ENCODE results near the gene ZC3HAV1L.
"Not testable (repeated sequence)": the region's sequence is repeated elsewhere in the genome, so short reads cannot be mapped to it uniquely, and the experiment has no call there.

The ZC3HAV1L gene, protein sequence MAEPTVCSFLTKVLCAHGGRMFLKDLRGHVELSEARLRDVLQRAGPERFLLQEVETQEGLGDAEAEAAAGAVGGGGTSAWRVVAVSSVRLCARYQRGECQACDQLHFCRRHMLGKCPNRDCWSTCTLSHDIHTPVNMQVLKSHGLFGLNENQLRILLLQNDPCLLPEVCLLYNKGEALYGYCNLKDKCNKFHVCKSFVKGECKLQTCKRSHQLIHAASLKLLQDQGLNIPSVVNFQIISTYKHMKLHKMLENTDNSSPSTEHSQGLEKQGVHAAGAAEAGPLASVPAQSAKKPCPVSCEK

GRCh38 chr7:139035586-139036353 is at the start of gene ZC3HAV1L:
Gene ZC3HAV1L (minus strand): TSS chr7:139036042. CDS start chr7:139036017, 25 bp downstream.
- in situ Hi-C loops (cut with MboI; ENCODE audit: low sequenced_read_pairs) = no loop called here
- peaks cover 16% of the 10 kb centered on the region for H3K4me1 ChIP-seq
- peak within 1 kb of the TSS; percentile 49 for H3K4me3 ChIP-seq
- peak; percentile 38 to 79 for DNase-seq (ENCODE audit: low spot score in 2 of 2)
- H3K27me3 ChIP-seq (ENCODE audit: low read depth) = no peaks in the 10 kb centered on the region
- no peaks in the 10 kb centered on the region for H3K9me3 ChIP-seq
- peaks cover 32% of the 10 kb centered on the region for H3K36me3 ChIP-seq (replicated peaks)

GRCh38 chr7:139084709-139085108 is 48.9 kb upstream of the ZC3HAV1L start:
- peaks cover 84% of the 10 kb centered on the region for H3K36me3 ChIP-seq (replicated peaks)
- in situ Hi-C loops (cut with MboI; ENCODE audit: low sequenced_read_pairs) = no loop called here

GRCh38 chr7:139081584-139081983 is 45.7 kb upstream of the ZC3HAV1L start:
- in situ Hi-C loops (cut with MboI; ENCODE audit: low sequenced_read_pairs) = no loop called here
- H3K36me3 ChIP-seq (replicated peaks) = peaks cover 83% of the 10 kb centered on the region

More at GRCh38 chr7:139084709-139085108, 48.9 kb upstream of the ZC3HAV1L start:
- no peak overlapping the region for H3K4me3 ChIP-seq
- H3K27me3 ChIP-seq (ENCODE audit: low read depth) = no peaks in the 10 kb centered on the region
- no peak for DNase-seq (ENCODE audit: low spot score in 2 of 2)
- H3K4me1 ChIP-seq = no peaks in the 10 kb centered on the region
- H3K9me3 ChIP-seq = no peaks in the 10 kb centered on the region

DNA sequence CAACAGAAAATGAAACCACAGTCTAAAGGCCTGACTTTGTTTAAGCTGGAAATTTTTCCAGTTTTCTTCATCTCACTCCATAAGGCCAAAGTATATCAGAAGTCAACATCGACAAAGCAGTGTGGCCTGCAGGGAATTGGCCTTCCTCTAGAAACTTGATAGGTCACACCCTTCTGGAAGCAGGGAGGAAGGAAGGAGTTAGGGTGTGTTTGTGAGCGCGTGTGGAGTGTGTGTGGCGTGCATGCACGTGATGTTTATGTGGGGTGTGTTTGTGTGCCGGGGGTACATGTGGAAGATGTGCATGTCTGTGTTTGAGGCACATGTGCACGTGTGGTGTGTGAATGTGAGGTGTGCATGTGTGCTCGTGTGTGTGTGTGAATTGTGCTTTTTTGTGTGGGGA is 45.1 kb upstream of the ZC3HAV1L start:
- Histone ChIP-seq H3K9me3 (no peaks in the 10 kb centered on the region), H3K4me3 (no peak overlapping the region), H3K27me3 (ENCODE audit: low read depth) (no peaks in the 10 kb centered on the region), H3K36me3 (replicated peaks) (peaks cover 86% of the 10 kb centered on the region), H3K4me1 (no peaks in the 10 kb centered on the region)
- no peak for DNase-seq (ENCODE audit: low spot score in 2 of 2)
- in situ Hi-C loops (cut with MboI; ENCODE audit: low sequenced_read_pairs) = no loop called here

More at GRCh38 chr7:139081584-139081983, 45.7 kb upstream of the ZC3HAV1L start:
- no peak for DNase-seq (ENCODE audit: low spot score in 2 of 2)
- Histone ChIP-seq H3K4me3 (no peak overlapping the region), H3K4me1 (no peaks in the 10 kb centered on the region), H3K27me3 (ENCODE audit: low read depth) (no peaks in the 10 kb centered on the region), H3K9me3 (no peaks in the 10 kb centered on the region)

DNA sequence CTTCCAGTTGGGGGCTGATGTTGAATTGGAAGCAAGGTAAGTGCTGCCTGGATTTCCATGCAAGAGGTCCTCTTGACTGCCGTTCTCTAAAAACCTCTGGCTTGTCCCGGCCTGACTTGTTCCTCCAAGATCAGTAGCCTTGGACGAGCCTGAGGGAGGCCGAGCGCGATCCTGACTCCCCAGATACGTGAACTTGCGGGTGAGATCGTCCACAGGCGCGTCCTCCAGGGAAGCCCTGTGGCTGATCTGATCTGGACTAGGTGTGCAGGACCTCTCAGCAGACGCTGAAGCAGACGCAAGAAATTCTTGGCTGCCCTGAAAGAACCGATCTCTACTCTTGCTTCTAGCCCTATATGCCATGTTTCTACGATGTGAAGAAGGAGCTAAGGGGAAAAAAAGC is 44.0 kb upstream of the ZC3HAV1L start:
- no peak for DNase-seq (ENCODE audit: low spot score in 2 of 2)
- Histone ChIP-seq H3K9me3 (no peaks in the 10 kb centered on the region), H3K27me3 (ENCODE audit: low read depth) (no peaks in the 10 kb centered on the region), H3K4me3 (no peak overlapping the region), H3K4me1 (no peaks in the 10 kb centered on the region), H3K36me3 (replicated peaks) (peaks cover 80% of the 10 kb centered on the region)
- in situ Hi-C loops (cut with MboI; ENCODE audit: low sequenced_read_pairs) = loop anchor here (10.0 kb wide), 1 partner anchor 195 kb away; no protein-coding TSS in a partner anchor

GRCh38 chr7:139078911-139079310 is 43.1 kb upstream of the ZC3HAV1L start:
- H3K4me3 ChIP-seq = no peak overlapping the region
- in situ Hi-C loops (cut with MboI; ENCODE audit: low sequenced_read_pairs) = loop anchor here (10.0 kb wide), 1 partner anchor 194 kb away; no protein-coding TSS in a partner anchor
- H3K9me3 ChIP-seq = no peaks in the 10 kb centered on the region
- H3K27me3 ChIP-seq (ENCODE audit: low read depth) = no peaks in the 10 kb centered on the region
- no peaks in the 10 kb centered on the region for H3K4me1 ChIP-seq
- no peak for DNase-seq (ENCODE audit: low spot score in 2 of 2)
- peaks cover 78% of the 10 kb centered on the region for H3K36me3 ChIP-seq (replicated peaks)

- no peak for DNase-seq (ENCODE audit: low spot score in 2 of 2)
- Histone ChIP-seq H3K9me3 (no peaks in the 10 kb centered on the region), H3K4me1 (no peaks in the 10 kb centered on the region), H3K36me3 (replicated peaks) (peaks cover 78% of the 10 kb centered on the region), H3K4me3 (no peak overlapping the region), H3K27me3 (ENCODE audit: low read depth) (no peaks in the 10 kb centered on the region)
- in situ Hi-C loops (cut with MboI; ENCODE audit: low sequenced_read_pairs) = loop anchor here (10.0 kb wide), 1 partner anchor 194 kb away; no protein-coding TSS in a partner anchor
Observed at GRCh38 chr7:139078399-139078798, 42.6 kb upstream of the ZC3HAV1L start.

GRCh38 chr7:139077706-139078105 is 41.9 kb upstream of the ZC3HAV1L start:
- DNase-seq (ENCODE audit: low spot score in 2 of 2); H3K4me3 ChIP-seq; H3K4me1 ChIP-seq; H3K9me3 ChIP-seq; H3K27me3 ChIP-seq (ENCODE audit: low read depth): not testable (repeated sequence)
- in situ Hi-C loops (cut with MboI; ENCODE audit: low sequenced_read_pairs) = loop anchor here (10.0 kb wide), 1 partner anchor 193 kb away; no protein-coding TSS in a partner anchor
- peaks cover 78% of the 10 kb centered on the region for H3K36me3 ChIP-seq (replicated peaks)

DNA sequence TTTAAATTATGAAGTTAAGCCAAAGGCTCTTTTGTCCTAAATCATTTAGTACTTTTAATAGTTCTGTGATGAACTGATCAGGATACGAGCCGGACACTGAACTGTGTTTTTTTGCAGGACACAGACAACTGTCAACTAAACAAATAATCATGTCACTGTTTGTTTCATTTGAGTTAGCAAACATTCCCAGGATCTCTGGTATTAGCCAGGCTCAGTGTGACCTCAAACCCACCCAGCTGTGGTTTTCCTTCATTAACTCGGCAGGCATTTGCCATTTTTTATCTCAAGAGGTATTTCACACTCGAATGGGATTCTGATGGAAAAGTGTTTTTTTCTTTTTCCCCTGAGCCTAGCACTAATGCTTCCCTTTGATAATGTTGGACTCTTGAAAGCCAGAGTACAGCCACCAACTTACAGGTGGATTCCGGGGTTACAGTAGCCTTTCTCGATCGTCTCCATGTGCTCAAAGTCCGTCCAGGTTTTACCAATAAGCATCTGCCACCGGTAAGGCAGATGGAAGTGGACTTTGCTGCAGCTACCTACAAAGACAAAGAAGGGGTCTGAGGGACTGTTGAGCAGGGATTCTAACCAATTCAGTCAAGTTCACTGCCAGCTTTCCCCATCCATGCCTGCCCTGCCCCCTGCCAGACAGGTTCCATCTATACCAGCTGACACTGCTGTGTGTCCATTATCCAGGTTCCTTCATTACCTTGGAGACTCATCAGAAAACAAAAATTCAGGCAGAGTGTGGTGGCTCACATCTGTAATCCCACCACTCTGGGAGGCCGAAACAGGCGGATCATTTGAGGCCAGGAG is 40.2 kb upstream of the ZC3HAV1L start:
- no peak for DNase-seq (ENCODE audit: low spot score in 2 of 2)
- H3K27me3 ChIP-seq (ENCODE audit: low read depth) = no peaks in the 10 kb centered on the region
- no peak overlapping the region for H3K4me3 ChIP-seq
- H3K4me1 ChIP-seq = no peaks in the 10 kb centered on the region
- H3K9me3 ChIP-seq = no peaks in the 10 kb centered on the region
- in situ Hi-C loops (cut with MboI; ENCODE audit: low sequenced_read_pairs) = loop anchor here (10.0 kb wide), 1 partner anchor 191 kb away; no protein-coding TSS in a partner anchor
- H3K36me3 ChIP-seq (replicated peaks) = peaks cover 77% of the 10 kb centered on the region

- in situ Hi-C loops (cut with MboI; ENCODE audit: low sequenced_read_pairs) = loop anchor here (10.0 kb wide), 1 partner anchor 190 kb away; no protein-coding TSS in a partner anchor
- peak; percentile 63 to 74 for DNase-seq (ENCODE audit: low spot score in 2 of 2)
- Histone ChIP-seq H3K4me1 (no peaks in the 10 kb centered on the region), H3K4me3 (no peak overlapping the region), H3K27me3 (ENCODE audit: low read depth) (no peaks in the 10 kb centered on the region), H3K9me3 (no peaks in the 10 kb centered on the region), H3K36me3 (replicated peaks) (peaks cover 68% of the 10 kb centered on the region)
Observed at GRCh38 chr7:139075031-139075652, 39.3 kb upstream of the ZC3HAV1L start.

- peaks cover 63% of the 10 kb centered on the region for H3K36me3 ChIP-seq (replicated peaks)
- no peak for DNase-seq (ENCODE audit: low spot score in 2 of 2)
- no peaks in the 10 kb centered on the region for H3K4me1 ChIP-seq
- H3K27me3 ChIP-seq (ENCODE audit: low read depth) = no peaks in the 10 kb centered on the region
- no peak overlapping the region for H3K4me3 ChIP-seq
- in situ Hi-C loops (cut with MboI; ENCODE audit: low sequenced_read_pairs) = loop anchor here (10.0 kb wide), 1 partner anchor 188 kb away; no protein-coding TSS in a partner anchor
- H3K9me3 ChIP-seq = no peaks in the 10 kb centered on the region
Observed at GRCh38 chr7:139072796-139073195, 37.0 kb upstream of the ZC3HAV1L start.

GRCh38 chr7:139071680-139072079 is 35.8 kb upstream of the ZC3HAV1L start:
- peaks cover 63% of the 10 kb centered on the region for H3K36me3 ChIP-seq (replicated peaks)
- H3K27me3 ChIP-seq (ENCODE audit: low read depth) = no peaks in the 10 kb centered on the region
- DNase-seq (ENCODE audit: low spot score in 2 of 2) = no peak
- no peaks in the 10 kb centered on the region for H3K4me1 ChIP-seq
- no peaks in the 10 kb centered on the region for H3K9me3 ChIP-seq
- in situ Hi-C loops (cut with MboI; ENCODE audit: low sequenced_read_pairs) = loop anchor here (10.0 kb wide), 1 partner anchor 187 kb away; no protein-coding TSS in a partner anchor
- H3K4me3 ChIP-seq = no peak overlapping the region
